Measurements from ENCODE around the gene TARBP2.

- TF ChIP-seq POLR2A (IDR thresholded peaks at IDR 0.05) (no peak), CTCF (IDR thresholded peaks at IDR 0.05) (no peak)
Measured at GRCh38 chr12:53505555-53506449, 4.7 kb downstream of the TARBP2 start.
